IMR-90 (cell line): ENCODE measurements around the gene H2AZ1. TPM values are rescaled to one million over a fixed set of nuclear protein-coding genes. Genes with fewer than 3 reads are reported as not detected.

Experiments used
- ATAC-seq: fragments of 200-7000 bp; cut with Tn5 transposase; 2 replicates; pipeline ENCODE4 v1.9.1; 2020; ENCODE audit warnings: low read depth, mild to moderate bottlenecking, moderate library complexity
- Bru-seq: library from RNA; stranded (reverse); fragments of 400-500 nt; gene quantifications from one replicate; lab custom pipeline; 2021; lab: Mats Ljungman, UMichigan
- BruChase-seq, 2 experiments: library from RNA; stranded (reverse); fragments of 400-500 nt; gene quantifications; one replicate each; lab custom pipeline; 2021; lab: Mats Ljungman, UMichigan
- BruUV-seq: library from RNA; stranded (reverse); fragments of 400-500 nt; replicated peaks from 2 replicates; lab custom pipeline; 2021; lab: Mats Ljungman, UMichigan
- CTCF ChIA-PET: fragments of 300-600 bp; formaldehyde crosslinking; extraction: SDS; loops from one replicate; lab custom pipeline; 2021; ENCODE audit warnings: antibody characterized with exemption; lab: Yijun Ruan, JAX
- POLR2A ChIA-PET: fragments of 300-600 bp; sonication (Branson Sonifier 250); formaldehyde crosslinking; loops from one replicate; lab custom pipeline; 2022; ENCODE audit warnings: antibody characterized with exemption; ENCODE audit not compliant: unreplicated experiment; lab: Charles Lee
- DNase-seq: peaks from one replicate; pipeline ENCODE4 v3.0.0; 2013
- H2AFZ ChIP-seq: replicated peaks from 2 replicates; pipeline ENCODE3; 2013; ENCODE audit warnings: low read length, mild to moderate bottlenecking; ENCODE audit not compliant: poor library complexity
- H2AK5ac ChIP-seq: 2 replicates; pipeline ENCODE4 v1.6.1; 2013; ENCODE audit warnings: low read depth, low read length, inconsistent platforms
- H2AK9ac ChIP-seq: replicated peaks from 2 replicates; pipeline ENCODE3; 2013; ENCODE audit warnings: mild to moderate bottlenecking, low read depth, low read length, moderate library complexity; ENCODE audit not compliant: poor library complexity
- H2BK120ac ChIP-seq: 2 replicates; pipeline ENCODE4 v1.6.1; 2013; ENCODE audit warnings: low read depth, low read length, inconsistent platforms
- H2BK15ac ChIP-seq: 3 replicates; pipeline ENCODE4 v1.6.1; 2013; ENCODE audit warnings: low read depth, low read length, inconsistent platforms
- H2BK20ac ChIP-seq: 2 replicates; pipeline ENCODE4 v1.6.1; 2013; ENCODE audit warnings: low read depth, mild to moderate bottlenecking, inconsistent platforms, low read length, moderate library complexity
- H2BK5ac ChIP-seq: 2 replicates; pipeline ENCODE4 v1.6.1; 2013; ENCODE audit warnings: mild to moderate bottlenecking, low read depth, low read length, inconsistent platforms; ENCODE audit not compliant: poor library complexity, severe bottlenecking
- H3K14ac ChIP-seq: replicated peaks from 2 replicates; pipeline ENCODE4 v1.6.1; 2013; ENCODE audit warnings: low read depth, low read length, inconsistent platforms
- H3K18ac ChIP-seq: 2 replicates; pipeline ENCODE4 v1.6.1; 2013; ENCODE audit warnings: low read depth, low read length, control low read depth
- H3K23ac ChIP-seq: 2 replicates; pipeline ENCODE4 v1.6.1; 2013; ENCODE audit warnings: low read depth, low read length, inconsistent platforms
- H3K27ac ChIP-seq: 2 replicates; pipeline ENCODE4 v1.5.1; 2013; ENCODE audit warnings: mild to moderate bottlenecking, control low read depth, low read length; ENCODE audit not compliant: insufficient read depth
- H3K27me3 ChIP-seq: 2 replicates; pipeline ENCODE4 v1.6.1; 2013; ENCODE audit warnings: low read length; ENCODE audit not compliant: control insufficient read depth, insufficient read depth
- H3K36me3 ChIP-seq: 2 replicates; pipeline ENCODE4 v1.6.1; 2013; ENCODE audit warnings: low read length, mixed read lengths; ENCODE audit not compliant: control insufficient read depth, insufficient read depth
- H3K4ac ChIP-seq: 2 replicates; pipeline ENCODE4 v1.6.1; 2013; ENCODE audit warnings: low read depth, low read length, inconsistent platforms
- H3K4me1 ChIP-seq: 2 replicates; pipeline ENCODE4 v1.6.1; 2013; ENCODE audit warnings: low read length, mixed read lengths; ENCODE audit not compliant: control insufficient read depth, insufficient read depth
- H3K4me2 ChIP-seq: 2 replicates; pipeline ENCODE4 v1.6.1; 2013; ENCODE audit warnings: low read depth, mild to moderate bottlenecking, control low read depth, low read length, moderate library complexity
- H3K4me3 ChIP-seq: 2 replicates; pipeline ENCODE4 v1.5.1; 2013; ENCODE audit warnings: low read depth, mild to moderate bottlenecking, control low read depth, low read length, moderate library complexity; ENCODE audit not compliant: insufficient read depth
- H3K56ac ChIP-seq: 2 replicates; pipeline ENCODE4 v1.6.1; 2013; ENCODE audit warnings: low read length, inconsistent platforms; ENCODE audit not compliant: insufficient read depth; ENCODE audit errors: extremely low read depth
- H3K79me1 ChIP-seq, 2 experiments: 2 replicates each; pipeline ENCODE4 v1.6.1; 2013; ENCODE audit warnings: low read length in 2 of 2, inconsistent platforms in 1 of 2, low read depth in 1 of 2
- H3K9ac ChIP-seq: 2 replicates; pipeline ENCODE4 v1.6.1; 2013; ENCODE audit warnings: low read depth, low read length, control low read depth
- H3K9me1 ChIP-seq: 2 replicates; pipeline ENCODE4 v1.6.1; 2013; ENCODE audit warnings: low read length, inconsistent platforms; ENCODE audit not compliant: insufficient read depth
- H3K9me3 ChIP-seq: 2 replicates; pipeline ENCODE4 v1.6.1; 2013; ENCODE audit warnings: low read length; ENCODE audit not compliant: control insufficient read depth, insufficient read depth
- H4K20me1 ChIP-seq: 2 replicates; pipeline ENCODE4 v1.6.1; 2013; ENCODE audit warnings: low read length, inconsistent platforms; ENCODE audit not compliant: insufficient read depth
- H4K5ac ChIP-seq: 2 replicates; pipeline ENCODE4 v1.6.1; 2013; ENCODE audit warnings: mild to moderate bottlenecking, low read depth, low read length, control low read depth
- H4K8ac ChIP-seq, 2 experiments: 2 replicates each; pipeline ENCODE4 v1.6.1; 2013; ENCODE audit warnings: low read depth in 2 of 2, low read length in 2 of 2, control low read depth in 1 of 2, inconsistent platforms in 1 of 2
- H4K91ac ChIP-seq: 2 replicates; pipeline ENCODE4 v1.6.1; 2013; ENCODE audit warnings: low read depth, low read length, inconsistent platforms; ENCODE audit not compliant: insufficient read depth
- BHLHE40 ChIP-seq: fragments of 150-350 bp; IDR thresholded peaks from 2 replicates; pipeline ENCODE4 v1.6.1; 2016; ENCODE audit warnings: mild to moderate bottlenecking, low read depth, low read length
- CEBPB ChIP-seq: IDR thresholded peaks from 2 replicates; pipeline ENCODE4 v1.6.1; 2012; ENCODE audit warnings: low read depth, low read length, improper control_type of control experiment
- MAFK ChIP-seq: IDR thresholded peaks from 2 replicates; pipeline ENCODE4 v1.6.1; 2012; ENCODE audit warnings: low read depth, low read length, improper control_type of control experiment
- MAZ ChIP-seq: IDR thresholded peaks from 2 replicates; pipeline ENCODE4 v1.6.1; 2012; ENCODE audit warnings: low read depth, mild to moderate bottlenecking, low read length, improper control_type of control experiment, moderate library complexity, borderline replicate concordance
- POLR2A ChIP-seq: IDR thresholded peaks from 2 replicates; pipeline ENCODE4 v1.6.1; 2012; ENCODE audit warnings: mild to moderate bottlenecking, low read depth, low read length
- SMC3 ChIP-seq: fragments of 150-350 bp; IDR thresholded peaks from 2 replicates; pipeline ENCODE4 v1.6.1; 2016; ENCODE audit warnings: low read depth, mild to moderate bottlenecking, antibody characterized with exemption, low read length, moderate library complexity
- WGBS, 2 experiments: methylation state at CpG; one replicate each; pipeline versions ENCODE4 v1.1.5 to v1.1.7; 2013; ENCODE audit warnings: missing lambda C conversion rate in 2 of 2; ENCODE audit not compliant: insufficient read length in 1 of 2; ENCODE audit errors: extremely low coverage in 2 of 2; 5-methylcytosine and 5-hydroxymethylcytosine counted together
- dilution Hi-C: fragments of 300-500 bp; cut with HindIII; formaldehyde crosslinking; loops from one replicate; pipeline ENCODE4 v1.14.3; 2018; ENCODE audit warnings: low sequenced_read_pairs; ENCODE audit not compliant: unreplicated experiment
- in situ Hi-C: fragments of 300-500 bp; cut with MboI; formaldehyde crosslinking; loops from 3 replicates; pipeline ENCODE4 v1.14.3; 2019; ENCODE audit warnings: low sequenced_read_pairs, inconsistent platforms, mixed read lengths
- intact Hi-C: fragments of 100-400 bp; cut with micrococcal nuclease; formaldehyde crosslinking; loops from 2 replicates; pipeline ENCODE4 v1.10.0; 2022
- long read RNA-seq: library from polyadenylated mRNA; unstranded; transcript quantifications from one replicate; pipeline ENCODE4 v2.0.0, GENCODE V29; 2021; ENCODE audit not compliant: unreplicated experiment
- polyA plus RNA-seq, 3 experiments: library from polyadenylated mRNA; depleted of rRNA; stranded (reverse); fragments of >200 nt; gene quantifications; 2 replicates each; pipeline ENCODE4 v1.2.3, GENCODE V29; 2012; ENCODE audit warnings: low replicate concordance in 1 of 3
- total RNA-seq: library from RNA; depleted of rRNA; stranded (reverse); fragments of >200 nt; gene quantifications from 2 replicates; pipeline ENCODE4 v1.2.3, GENCODE V29; 2012; rRNA removed
- TF ChIP-seq, protein P1 (sequence below): fragments of 150-350 bp; IDR thresholded peaks from 2 replicates; pipeline ENCODE4 v1.6.1; 2016; ENCODE audit warnings: low read depth, mild to moderate bottlenecking, low read length, moderate library complexity, borderline replicate concordance
- TF ChIP-seq, protein P2 (sequence below): fragments of 150-350 bp; IDR thresholded peaks from 2 replicates; pipeline ENCODE4 v1.6.1; 2017; ENCODE audit warnings: mild to moderate bottlenecking, antibody characterized with exemption, low read length, low read depth
- TF ChIP-seq, protein P3 (sequence below): conservative IDR thresholded peaks from 2 replicates; pipeline ENCODE4 v1.5.1; 2012; ENCODE audit warnings: mild to moderate bottlenecking, low read depth, low read length, improper control_type of control experiment

H2AZ1 gene
- total RNA-seq, result 938 and 1,129 TPM in 2 replicates
- polyA plus RNA-seq (2012; rRNA removed), result 419 and 456 TPM in 2 replicates
- polyA plus RNA-seq (2012; cell fraction: cytosol; rRNA removed), result 543 and 858 TPM in 2 replicates
- polyA plus RNA-seq (2012; cell fraction: nucleus; rRNA removed; ENCODE audit: low replicate concordance), result 162 and 261 TPM in 2 replicates
- Bru-seq, nascent RNA, result percentile 91 among the genes with signal in this experiment
- BruChase-seq, experiment 1, labeled RNA remaining after a 6-hour chase, result percentile 97 among the genes with signal in this experiment
- percentile 92 among the genes with signal in this experiment for BruChase-seq, experiment 2, labeled RNA remaining after a 2-hour chase
- long read RNA-seq, transcript H2AFZ-201 (5 exons, 979 nt), result major isoform, 129 of 156 reads
- long read RNA-seq, transcript H2AFZ-203 (4 exons, 1,254 nt), result minor isoform, 6 of 156 reads
- long read RNA-seq, partial matches to known transcripts, result 2 of 156 reads
- long read RNA-seq, other reads (novel, unspliced or antisense), result 19 of 156 reads

DNA sequence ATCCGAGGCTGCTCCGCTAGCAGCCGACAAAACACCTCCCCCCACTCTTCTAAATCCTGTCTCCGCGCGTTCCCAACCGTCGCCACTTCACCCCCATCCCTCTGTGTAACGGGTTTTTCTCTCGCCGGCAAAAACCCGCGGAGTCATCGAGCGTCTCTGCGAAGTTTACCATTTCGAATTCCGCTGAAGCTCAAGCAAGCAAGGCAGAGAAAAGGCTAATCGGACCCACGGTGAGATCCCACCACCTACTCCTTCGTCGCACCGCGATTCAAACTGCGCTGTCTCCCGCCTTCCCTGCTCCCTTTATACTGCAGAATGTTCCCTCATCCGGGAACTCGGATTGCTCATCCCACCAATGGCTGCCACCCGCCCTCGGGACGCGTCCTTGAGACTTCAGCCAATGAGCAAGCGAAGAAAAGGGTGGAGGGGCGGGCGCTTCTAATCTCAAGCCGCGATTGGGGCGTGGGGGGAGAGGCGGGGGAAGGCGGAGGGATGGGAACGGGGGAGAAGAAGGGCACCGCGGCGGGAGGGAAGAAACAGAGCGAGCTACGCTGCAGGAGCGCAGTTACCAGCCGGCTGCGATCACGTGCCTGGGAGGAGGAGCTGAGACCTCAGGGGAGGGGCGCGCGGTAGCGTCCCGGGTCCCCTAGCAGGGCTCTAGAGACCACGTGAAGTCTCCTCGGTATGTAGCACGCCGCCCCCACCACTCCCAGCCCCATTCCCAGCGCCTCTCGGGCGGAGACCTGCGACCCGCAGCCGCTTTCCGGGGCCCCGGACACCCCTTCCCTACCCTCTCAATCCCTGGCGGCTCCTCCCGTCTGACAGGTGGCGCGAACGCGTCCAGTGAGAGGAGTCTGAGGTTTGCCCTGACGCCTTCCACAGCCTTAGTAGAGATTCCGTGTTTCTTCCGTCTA is at the start of gene H2AZ1:
Gene H2AZ1, minus strand, starts transcription at position 277 of the 914 bp plus-strand sequence. Its CDS starts 105 bp downstream, at position 172.
- peak within 1 kb of the TSS; percentile 96 for H2AK9ac ChIP-seq
- ChIA-PET CTCF (no interaction called here), POLR2A (interaction anchor here (0.8 kb wide), 1 partner anchor 18 kb away, joined by 3 read pairs; no protein-coding TSS in a partner anchor)
- H3K4me1 ChIP-seq, result peaks cover 4% of the 10 kb centered on the region; the same call in 1 of the 2 replicates
- H3K79me1 ChIP-seq, result peaks cover 12 to 24% of the 10 kb centered on the region in 2 experiments
- dilution Hi-C loops, result no loop called here
- intact Hi-C loops, result loop anchor here (1.0 to 5.0 kb wide), 6 partner anchors 55 to 389 kb away; partner anchors contain the start of gene LAMTOR3
- no peak within 1 kb of the TSS for H2BK20ac ChIP-seq
- in situ Hi-C loops, result loop anchor here (10.0 kb wide), 1 partner anchor 385 kb away; the partner anchor contains the start of gene TRMT10A
- peak within 1 kb of the TSS; percentile 83 for H2BK5ac ChIP-seq
- BruUV-seq, result no TSS peak
- 0 out of 3 replicates have a peak within 1 kb of the TSS, but pooled peaks have one; percentile 5 for H2BK15ac ChIP-seq
- H4K20me1 ChIP-seq, result peaks cover 21% of the 10 kb centered on the region
- peak within 1 kb of the TSS; percentile 67 for H3K18ac ChIP-seq
- DNase-seq (peak; percentile 99), ATAC-seq (peak; percentile 75)
- H3K4me2 ChIP-seq, result peak within 1 kb of the TSS; percentile 79
- peak within 1 kb of the TSS; percentile 70 for H3K4me3 ChIP-seq
- WGBS, 2 experiments, result 0% methylated on average over 32 of the region's 76 CpGs; no CpG with 5 or more reads in 1 of the 2 experiments
- peak within 1 kb of the TSS; percentile 94 for H2AFZ ChIP-seq
- no peaks in the 10 kb centered on the region for H3K9me3 ChIP-seq
- H3K14ac ChIP-seq, result peak within 1 kb of the TSS; percentile 86
- peak within 1 kb of the TSS; percentile 67 for H2AK5ac ChIP-seq
- no peaks in the 10 kb centered on the region for H3K9me1 ChIP-seq
- peak within 1 kb of the TSS; percentile 21; the same call in 1 of the 2 replicates for H2BK120ac ChIP-seq
- H3K36me3 ChIP-seq, result peaks cover 4% of the 10 kb centered on the region; the same call in 1 of the 2 replicates
- H3K4ac ChIP-seq, result peak within 1 kb of the TSS; percentile 90
- H4K5ac ChIP-seq, result peak within 1 kb of the TSS; percentile 66
- H3K9ac ChIP-seq, result peak within 1 kb of the TSS; percentile 98
- H4K91ac ChIP-seq, result peak within 1 kb of the TSS; percentile 73
- peak within 1 kb of the TSS; percentile 95 for H3K56ac ChIP-seq
- H3K27ac ChIP-seq, result peak within 1 kb of the TSS; percentile 93
- H3K23ac ChIP-seq, result peak within 1 kb of the TSS; percentile 87
- peak within 1 kb of the TSS; percentile 67 to 71 for H4K8ac ChIP-seq
- no peaks in the 10 kb centered on the region for H3K27me3 ChIP-seq
- TF ChIP-seq BHLHE40, result peak; percentile 87
- peak; percentile 99 for TF ChIP-seq POLR2A
- TF ChIP-seq, protein P1, sequence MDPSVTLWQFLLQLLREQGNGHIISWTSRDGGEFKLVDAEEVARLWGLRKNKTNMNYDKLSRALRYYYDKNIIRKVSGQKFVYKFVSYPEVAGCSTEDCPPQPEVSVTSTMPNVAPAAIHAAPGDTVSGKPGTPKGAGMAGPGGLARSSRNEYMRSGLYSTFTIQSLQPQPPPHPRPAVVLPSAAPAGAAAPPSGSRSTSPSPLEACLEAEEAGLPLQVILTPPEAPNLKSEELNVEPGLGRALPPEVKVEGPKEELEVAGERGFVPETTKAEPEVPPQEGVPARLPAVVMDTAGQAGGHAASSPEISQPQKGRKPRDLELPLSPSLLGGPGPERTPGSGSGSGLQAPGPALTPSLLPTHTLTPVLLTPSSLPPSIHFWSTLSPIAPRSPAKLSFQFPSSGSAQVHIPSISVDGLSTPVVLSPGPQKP, result no peak
- TF ChIP-seq SMC3, result no peak
- TF ChIP-seq, protein P2, sequence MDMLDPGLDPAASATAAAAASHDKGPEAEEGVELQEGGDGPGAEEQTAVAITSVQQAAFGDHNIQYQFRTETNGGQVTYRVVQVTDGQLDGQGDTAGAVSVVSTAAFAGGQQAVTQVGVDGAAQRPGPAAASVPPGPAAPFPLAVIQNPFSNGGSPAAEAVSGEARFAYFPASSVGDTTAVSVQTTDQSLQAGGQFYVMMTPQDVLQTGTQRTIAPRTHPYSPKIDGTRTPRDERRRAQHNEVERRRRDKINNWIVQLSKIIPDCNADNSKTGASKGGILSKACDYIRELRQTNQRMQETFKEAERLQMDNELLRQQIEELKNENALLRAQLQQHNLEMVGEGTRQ, result peak; percentile 92
- TF ChIP-seq CEBPB, result no peak
- peak; percentile 81; the same call in 1 of the 2 replicates for TF ChIP-seq MAZ
- no peak for TF ChIP-seq MAFK
- TF ChIP-seq, protein P3, sequence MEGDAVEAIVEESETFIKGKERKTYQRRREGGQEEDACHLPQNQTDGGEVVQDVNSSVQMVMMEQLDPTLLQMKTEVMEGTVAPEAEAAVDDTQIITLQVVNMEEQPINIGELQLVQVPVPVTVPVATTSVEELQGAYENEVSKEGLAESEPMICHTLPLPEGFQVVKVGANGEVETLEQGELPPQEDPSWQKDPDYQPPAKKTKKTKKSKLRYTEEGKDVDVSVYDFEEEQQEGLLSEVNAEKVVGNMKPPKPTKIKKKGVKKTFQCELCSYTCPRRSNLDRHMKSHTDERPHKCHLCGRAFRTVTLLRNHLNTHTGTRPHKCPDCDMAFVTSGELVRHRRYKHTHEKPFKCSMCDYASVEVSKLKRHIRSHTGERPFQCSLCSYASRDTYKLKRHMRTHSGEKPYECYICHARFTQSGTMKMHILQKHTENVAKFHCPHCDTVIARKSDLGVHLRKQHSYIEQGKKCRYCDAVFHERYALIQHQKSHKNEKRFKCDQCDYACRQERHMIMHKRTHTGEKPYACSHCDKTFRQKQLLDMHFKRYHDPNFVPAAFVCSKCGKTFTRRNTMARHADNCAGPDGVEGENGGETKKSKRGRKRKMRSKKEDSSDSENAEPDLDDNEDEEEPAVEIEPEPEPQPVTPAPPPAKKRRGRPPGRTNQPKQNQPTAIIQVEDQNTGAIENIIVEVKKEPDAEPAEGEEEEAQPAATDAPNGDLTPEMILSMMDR, result no peak
